Left colon (tissue), 2 donors: ENCODE measurements around the gene HMBS. TPM values are rescaled to one million over a fixed set of nuclear protein-coding genes. Genes with fewer than 3 reads are reported as not detected.
A peak's percentile ranks its signal among the peaks of the same experiment; 100 is the strongest.

Experiments
- ATAC-seq: fragments of 200-7000 bp; cut with Tn5 transposase; one replicate; pipeline ENCODE4 v1.9.1; 2020; ENCODE audit warnings: mild to moderate bottlenecking, moderate library complexity
- DNase-seq, 2 donors: peaks; one replicate each; pipeline ENCODE4 v3.0.0-alpha.2; 2020
- intact Hi-C, 2 donors: fragments of 100-400 bp; cut with DNase I in 1 of 2; cut with micrococcal nuclease in 1 of 2; formaldehyde crosslinking; loops; one replicate each; pipeline versions ENCODE4 v1.11.2 to v1.14.0; 2022; cut with DNase I, micrococcal nuclease
- total RNA-seq, 2 donors: library from RNA; stranded (reverse); fragmentation: NEBNext Ultra II Directional; extraction: Animal tissue kit (Norgen Biotek cat#: 25700); gene quantifications; one replicate each; pipeline ENCODE4 v1.2.1, GENCODE V29; 2021
- donor health status: DM: no; HTN: no; CAD: no.
- donor health status: DM: yes; HTN: yes; CAD: no.

Gene HMBS
- total RNA-seq, 2 donors from 2014 or later: 16.1 to 26.1 TPM

DNA sequence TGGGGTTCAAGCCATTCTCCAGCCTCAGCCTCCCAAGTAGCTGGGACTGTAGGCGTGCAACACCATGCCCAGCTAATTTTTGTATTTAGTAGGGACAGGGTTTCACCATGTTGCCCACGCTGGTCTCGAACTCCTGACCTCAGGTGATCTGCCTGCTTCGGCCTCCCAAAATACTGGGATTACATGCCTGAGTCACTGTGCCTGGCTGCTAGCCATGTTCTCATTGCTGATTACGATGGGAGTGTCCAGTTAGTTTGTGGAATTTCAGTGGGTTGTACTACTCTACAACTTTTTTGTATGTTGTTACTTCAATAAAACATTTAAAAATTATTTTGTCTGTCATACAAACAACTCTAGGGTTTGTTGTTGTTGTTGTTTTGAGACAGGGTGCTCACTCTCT is 21.9 kb upstream of the HMBS start:
- ATAC-seq: no peak
- no peak for DNase-seq
- intact Hi-C loops: no loop called here

DNA sequence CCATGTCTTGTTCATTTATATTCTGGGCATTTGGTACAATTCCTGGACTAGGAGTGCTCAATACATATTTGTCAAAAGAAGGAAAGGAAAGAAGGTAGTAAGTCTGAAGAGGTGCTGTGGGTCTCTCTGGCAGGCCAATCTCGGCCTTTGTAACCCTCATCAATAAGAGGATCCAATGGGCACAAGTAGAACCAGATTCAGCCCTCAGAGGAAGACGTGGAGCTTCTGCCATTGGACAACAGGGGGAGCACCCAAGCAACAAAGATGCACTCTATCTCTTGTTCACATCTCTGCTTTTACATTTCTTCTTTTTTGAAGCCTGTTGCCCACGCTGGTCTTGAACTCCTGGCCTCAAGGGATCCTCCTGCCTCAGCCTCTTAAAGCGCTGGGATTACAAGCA is 19.3 kb upstream of the HMBS start:
- ATAC-seq (no peak), DNase-seq (no peak)
- intact Hi-C loops: no loop called here

DNA sequence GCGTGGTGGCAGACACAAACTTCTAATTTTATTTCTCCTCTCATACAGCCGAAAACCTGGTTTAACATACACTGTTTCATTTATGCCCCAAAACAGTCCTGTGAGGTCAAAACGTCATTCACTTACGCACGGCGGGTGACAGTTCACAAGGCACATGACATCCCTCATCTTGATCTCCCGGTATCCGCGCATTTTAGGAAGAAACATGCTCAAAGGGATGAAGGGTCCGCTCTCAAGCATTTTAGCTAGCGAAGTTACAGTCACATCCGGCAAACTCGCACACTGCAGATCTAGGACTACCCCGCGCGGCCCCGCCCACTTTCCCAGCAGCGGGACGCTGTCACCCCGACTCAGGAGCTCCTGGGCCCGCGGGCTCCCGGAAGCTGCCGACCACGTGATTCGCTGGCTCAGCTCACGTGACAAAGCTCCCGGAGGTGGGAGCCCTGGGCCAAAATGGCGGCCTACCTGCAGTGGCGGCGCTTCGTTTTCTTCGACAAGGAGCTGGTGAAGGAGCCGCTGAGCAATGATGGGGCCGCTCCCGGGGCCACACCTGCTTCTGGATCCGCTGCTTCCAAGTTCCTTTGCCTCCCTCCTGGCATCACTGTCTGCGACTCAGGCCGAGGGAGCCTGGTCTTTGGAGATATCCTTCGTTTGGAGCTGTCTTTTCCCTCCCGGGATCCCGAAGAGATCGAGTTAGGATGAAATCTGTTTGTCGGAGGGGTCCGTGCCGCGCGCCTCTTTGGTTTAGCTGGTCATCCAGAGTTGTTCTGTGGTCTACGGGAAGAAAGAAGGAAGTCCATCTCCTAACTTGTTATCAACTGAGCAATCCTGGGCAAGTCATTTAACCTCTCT is 17.1 kb upstream of the HMBS start, which contains the start of gene VPS11:
VPS11 (plus strand) TSS at position 448 of the 852 bp plus-strand sequence; CDS start at position 454, 6 bp downstream.
- peak; percentile 98 for ATAC-seq
- intact Hi-C loops: no loop called here

DNA sequence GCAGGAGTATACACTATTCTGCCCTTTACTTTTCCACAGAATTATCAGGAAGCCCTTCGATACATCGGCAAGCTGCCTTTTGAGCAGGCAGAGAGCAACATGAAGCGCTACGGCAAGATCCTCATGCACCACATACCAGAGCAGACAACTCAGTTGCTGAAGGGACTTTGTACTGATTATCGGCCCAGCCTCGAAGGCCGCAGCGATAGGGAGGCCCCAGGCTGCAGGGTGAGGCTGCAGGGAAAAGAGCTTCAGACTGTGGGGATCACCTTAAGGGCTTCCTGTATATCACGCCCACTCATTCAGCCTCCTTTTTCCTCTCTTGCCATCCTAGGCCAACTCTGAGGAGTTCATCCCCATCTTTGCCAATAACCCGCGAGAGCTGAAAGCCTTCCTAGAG is 6.8 kb upstream of the HMBS start:
- ATAC-seq: no peak
- intact Hi-C loops: no loop called here
- no peak for DNase-seq

More for the DNA sequence above, 17.1 kb upstream of the HMBS start, which contains the start of gene VPS11:
- peak; percentile 99 for DNase-seq

DNA sequence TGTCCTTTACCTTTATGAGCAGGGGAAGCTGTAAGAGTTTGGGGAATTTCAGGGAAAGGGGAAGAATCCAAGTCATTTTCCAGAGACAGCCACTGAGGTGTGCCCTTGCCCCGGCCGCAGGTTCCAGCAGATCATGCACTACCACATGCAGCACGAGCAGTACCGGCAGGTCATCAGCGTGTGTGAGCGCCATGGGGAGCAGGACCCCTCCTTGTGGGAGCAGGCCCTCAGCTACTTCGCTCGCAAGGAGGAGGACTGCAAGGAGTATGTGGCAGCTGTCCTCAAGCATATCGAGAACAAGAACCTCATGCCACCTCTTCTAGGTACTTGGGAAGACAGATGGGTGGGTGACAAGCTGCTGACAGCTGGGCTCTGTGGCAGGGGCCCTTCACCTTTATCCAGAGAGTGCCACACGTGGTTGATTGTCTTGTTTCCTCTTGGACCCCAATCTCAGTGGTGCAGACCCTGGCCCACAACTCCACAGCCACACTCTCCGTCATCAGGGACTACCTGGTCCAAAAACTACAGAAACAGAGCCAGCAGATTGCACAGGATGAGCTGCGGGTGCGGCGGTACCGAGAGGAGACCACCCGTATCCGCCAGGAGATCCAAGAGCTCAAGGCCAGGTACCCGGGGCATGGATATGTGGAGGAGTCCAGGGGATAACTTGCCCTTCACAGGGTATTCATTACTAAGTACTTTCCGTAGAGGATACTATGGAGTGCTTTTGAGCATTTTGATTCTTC is 5.8 kb upstream of the HMBS start:
- intact Hi-C loops: no loop called here
- ATAC-seq: no peak
- no peak for DNase-seq

DNA sequence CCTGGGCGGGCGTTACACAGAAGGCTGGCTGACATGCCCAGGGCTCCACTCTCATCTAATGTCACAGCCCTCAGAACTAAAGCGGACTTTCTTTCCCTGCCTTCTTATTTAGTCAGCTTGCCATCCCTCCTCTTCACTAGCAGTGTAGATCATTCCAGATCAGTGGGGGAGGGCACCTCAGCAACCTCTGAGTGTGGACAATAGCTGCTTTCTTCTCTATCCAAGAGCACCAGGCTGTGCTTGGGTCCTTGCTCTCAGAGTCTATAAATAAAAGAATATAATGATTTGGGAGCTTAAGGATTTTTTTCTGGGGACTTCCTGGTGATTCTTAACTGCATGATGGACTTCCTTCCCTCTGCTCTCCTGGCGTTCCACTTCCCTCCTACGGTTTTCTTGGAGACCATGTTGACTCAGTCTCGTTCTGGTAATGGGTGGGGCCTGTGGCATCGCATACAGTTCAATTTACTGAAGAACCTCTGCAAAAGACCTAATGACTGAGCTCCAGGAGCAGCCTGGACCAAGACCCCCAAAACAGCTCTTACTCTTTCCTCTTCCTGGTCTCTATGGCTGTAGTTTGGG is 2.9 kb upstream of the HMBS start:
- ATAC-seq (no peak), DNase-seq (no peak)
- intact Hi-C loops: no loop called here

DNA sequence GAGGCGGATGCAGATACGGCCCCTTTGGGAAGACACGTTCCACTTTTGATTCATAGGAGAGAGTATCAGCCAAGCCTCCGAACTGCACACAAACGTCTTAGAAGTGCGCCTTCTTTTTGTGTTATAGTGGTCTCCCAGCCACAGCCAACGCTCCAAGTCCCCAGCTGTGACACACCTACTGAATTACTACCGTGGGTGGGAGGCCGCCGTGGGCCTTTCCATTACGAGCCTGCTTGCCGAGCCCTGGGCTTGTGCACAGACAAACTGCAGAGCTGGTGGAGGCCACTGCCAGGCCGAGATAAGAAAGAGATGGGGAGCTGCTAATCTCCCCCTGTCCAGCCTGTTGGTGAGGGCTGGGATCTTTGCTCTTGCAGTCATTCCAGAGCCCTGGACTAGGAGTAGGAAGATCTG is 761 bp downstream of the HMBS start:
- ATAC-seq (peak; percentile 24), DNase-seq (peak in 1 of 2 donors; percentile 50)
- intact Hi-C loops: no loop called here

DNA sequence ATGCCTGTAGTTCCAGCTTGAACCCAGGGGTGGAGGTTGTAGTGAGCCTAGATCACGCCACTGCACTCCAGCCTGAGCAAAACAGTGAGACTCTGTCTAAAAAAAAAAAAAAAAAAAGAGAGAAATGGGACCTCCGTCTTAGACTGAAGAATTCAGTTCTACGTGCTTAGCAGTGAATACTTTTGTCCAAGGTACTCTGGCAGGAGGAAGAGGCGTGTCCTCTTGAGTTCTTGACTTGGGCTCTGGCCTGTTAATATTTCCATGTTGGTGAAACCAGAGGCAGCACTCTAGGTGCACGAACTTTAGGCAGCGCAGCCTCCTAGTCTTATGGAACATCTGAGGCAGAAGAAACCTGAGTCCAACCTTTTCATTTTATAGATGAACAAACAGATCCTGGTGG is 2.4 kb downstream of the HMBS start:
- no peak for ATAC-seq
- intact Hi-C loops: no loop called here
- DNase-seq: no peak

DNA sequence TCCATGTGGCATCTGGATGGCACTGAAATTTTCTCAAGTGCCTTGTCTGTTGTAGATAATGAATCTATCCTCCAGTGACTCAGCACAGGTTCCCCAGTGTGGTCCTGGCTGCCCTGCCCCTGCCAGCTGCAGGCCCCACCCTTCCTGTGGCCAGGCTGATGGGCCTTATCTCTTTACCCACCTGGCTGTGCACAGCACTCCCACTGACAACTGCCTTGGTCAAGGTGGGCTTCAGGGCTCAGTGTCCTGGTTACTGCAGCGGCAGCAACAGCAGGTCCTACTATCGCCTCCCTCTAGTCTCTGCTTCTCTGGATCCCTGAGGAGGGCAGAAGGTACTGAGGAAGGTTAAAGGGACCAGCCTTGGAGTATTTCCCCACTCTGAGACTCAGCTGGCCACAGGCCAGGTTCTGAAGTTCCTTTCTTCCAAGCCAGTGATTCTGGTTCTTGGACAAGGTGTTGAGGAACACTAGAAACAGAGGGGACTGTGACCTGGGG is 3.1 kb downstream of the HMBS start:
- ATAC-seq: no peak
- intact Hi-C loops: no loop called here

DNA sequence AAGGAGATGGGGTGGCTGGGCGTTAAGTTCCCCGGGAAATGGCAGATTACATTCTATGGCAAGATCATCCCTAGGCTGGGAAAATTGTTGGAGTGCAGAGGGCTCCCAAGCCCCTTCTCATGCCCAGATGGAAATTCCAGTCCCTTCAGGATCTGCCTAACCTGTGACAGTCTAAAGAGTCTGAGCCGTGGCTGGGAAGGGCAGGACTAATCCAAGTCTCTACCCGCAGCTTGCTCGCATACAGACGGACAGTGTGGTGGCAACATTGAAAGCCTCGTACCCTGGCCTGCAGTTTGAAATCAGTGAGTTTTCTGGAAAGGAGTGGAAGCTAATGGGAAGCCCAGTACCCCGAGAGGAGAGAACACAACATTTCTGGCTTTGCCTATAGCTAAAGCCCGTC is 3.7 kb downstream of the HMBS start:
- DNase-seq: no peak
- ATAC-seq: no peak
- intact Hi-C loops: no loop called here

More for the DNA sequence above, 3.1 kb downstream of the HMBS start:
- DNase-seq: no peak

DNA sequence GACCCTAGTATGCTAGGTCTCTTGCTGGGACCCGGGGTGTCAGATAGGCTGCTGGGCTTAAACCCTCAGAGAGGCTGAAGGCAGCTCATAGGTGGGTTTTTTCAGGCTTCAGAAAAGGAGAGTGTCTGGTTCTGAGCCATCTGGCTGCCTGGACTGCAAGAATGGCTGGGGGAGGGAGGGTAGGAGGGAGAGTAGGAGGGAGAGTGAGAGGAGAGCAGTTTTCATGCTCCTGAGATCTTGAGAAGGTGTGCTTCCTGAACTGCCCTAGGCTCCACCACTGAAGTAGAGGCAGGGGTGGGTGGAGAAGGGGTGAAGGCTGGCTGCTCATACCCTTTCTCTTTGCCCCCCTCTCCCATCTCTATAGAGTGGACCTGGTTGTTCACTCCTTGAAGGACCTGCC is 4.6 kb downstream of the HMBS start:
- ATAC-seq: no peak
- intact Hi-C loops: no loop called here
- DNase-seq: no peak

DNA sequence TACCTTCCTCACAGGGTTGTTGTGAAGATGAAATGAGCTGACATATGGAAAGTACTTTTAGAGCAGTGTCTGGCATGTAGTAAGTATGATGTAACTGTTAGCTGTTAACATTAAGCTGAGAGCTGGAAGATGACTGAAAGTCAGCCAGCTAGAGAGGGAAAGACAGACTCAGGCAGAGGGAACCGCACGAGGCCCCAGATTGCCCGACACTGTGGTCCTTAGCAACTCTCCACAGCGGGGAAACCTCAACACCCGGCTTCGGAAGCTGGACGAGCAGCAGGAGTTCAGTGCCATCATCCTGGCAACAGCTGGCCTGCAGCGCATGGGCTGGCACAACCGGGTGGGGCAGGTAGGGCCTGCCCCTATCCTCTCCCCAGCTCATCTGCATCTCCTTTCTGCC is 6.5 kb downstream of the HMBS start:
- intact Hi-C loops: no loop called here
- DNase-seq: no peak
- no peak for ATAC-seq

DNA sequence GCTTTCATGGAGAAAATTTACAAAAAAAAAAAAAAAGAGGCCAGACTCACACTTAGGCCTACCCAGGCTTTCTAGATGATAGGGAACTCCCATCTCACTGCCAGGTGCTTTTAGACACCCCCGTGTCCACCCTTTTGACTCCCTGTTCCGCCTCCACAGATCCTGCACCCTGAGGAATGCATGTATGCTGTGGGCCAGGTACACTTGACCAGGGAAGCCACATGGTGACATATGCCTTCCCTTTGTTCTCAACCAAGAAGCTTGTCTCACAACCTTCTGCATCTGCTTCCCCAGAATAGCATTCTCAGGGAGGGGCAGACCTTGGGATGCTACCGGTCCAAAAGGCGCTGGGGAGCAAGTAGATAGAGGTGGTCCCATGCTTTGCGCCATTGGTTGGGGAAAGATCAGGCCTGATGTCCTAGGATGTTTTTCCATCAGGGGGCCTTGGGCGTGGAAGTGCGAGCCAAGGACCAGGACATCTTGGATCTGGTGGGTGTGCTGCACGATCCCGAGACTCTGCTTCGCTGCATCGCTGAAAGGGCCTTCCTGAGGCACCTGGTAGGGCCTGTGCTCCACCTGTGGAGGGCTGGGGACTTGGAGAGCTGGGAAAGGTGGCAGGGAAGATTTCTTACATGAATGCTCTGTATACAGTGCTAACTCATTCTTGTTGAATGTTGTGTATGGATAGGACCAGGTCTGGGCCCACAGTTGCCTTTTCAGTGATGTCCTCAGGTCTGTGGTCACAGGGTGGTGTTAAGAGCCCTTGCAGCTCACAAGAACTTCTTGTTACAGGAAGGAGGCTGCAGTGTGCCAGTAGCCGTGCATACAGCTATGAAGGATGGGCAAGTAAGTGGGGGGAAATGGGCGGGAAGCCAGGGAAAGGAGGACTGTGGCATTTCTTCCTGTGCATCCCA is 7.5 kb downstream of the HMBS start:
- no peak for DNase-seq
- intact Hi-C loops: no loop called here
- no peak for ATAC-seq

DNA sequence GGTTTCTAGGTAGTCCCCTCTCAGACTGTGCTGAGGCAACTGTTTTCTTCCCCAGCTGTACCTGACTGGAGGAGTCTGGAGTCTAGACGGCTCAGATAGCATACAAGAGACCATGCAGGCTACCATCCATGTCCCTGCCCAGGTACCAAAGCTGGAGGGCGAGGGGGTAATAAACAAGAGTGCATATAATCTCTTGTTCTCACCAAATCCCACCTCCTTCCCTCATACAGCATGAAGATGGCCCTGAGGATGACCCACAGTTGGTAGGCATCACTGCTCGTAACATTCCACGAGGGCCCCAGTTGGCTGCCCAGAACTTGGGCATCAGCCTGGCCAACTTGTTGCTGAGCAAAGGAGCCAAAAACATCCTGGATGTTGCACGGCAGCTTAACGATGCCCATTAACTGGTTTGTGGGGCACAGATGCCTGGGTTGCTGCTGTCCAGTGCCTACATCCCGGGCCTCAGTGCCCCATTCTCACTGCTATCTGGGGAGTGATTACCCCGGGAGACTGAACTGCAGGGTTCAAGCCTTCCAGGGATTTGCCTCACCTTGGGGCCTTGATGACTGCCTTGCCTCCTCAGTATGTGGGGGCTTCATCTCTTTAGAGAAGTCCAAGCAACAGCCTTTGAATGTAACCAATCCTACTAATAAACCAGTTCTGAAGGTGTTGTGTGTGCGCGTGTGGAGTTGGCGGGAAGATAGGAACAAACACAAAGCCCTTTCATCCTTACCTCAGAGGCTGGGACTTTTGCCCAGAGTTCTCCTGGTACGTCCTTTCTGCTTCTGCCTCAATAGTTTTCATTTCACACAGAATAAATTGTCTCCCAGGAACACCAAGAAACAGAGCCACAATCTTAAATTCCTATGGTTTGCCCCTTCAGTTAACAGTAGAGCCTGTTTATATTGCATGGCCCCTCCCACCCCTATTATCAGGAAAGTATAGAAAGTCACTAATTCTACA is 8.5 kb downstream of the HMBS start:
- DNase-seq: no peak
- intact Hi-C loops: no loop called here
- ATAC-seq: no peak

DNA sequence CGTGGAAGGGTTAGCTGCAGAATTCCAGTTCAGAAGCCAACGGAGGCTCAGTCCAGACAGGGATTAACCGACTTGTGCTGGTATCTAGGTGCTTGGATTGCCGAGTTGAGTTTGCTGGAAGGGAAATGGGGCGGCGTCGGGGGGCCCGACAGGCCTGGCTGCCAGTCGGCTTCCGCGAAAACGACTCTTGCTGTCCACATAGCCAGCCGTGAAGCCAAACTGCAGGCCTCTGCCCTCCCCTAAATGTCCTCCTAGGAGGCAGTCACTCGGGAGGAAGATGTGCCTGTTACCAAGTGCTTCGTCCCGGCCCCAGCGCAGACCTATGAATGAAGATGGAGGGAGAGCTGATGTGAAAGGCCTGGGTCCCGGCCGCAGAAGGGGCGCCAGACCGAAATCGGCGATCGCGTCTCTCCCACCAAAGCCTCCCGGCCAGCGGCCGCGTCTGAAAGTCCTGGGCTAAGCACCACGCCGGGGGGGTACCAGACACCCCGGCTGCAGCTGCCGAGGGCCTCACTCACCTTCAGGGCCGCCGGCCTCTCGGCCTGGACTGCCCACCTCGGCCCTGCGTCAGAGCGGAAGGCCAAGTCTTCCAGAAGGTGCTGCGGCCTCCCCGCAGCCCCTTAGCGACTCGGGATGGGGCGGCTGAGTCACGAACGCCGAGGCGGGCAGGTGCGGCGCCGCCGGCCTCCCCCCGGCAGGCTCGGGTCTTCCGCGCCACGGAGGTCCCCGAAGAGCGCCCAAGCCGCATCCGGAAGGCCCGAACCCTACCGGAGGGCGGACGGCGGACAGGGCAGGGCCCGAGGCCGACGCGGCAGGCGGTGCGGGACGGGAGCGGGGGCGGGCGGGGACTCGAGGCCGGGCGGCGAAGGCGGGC is 9.5 kb downstream of the HMBS start:
- DNase-seq (peak in 1 of 2 donors; percentile 49), ATAC-seq (peak; percentile 45)
- intact Hi-C loops: no loop called here

DNA sequence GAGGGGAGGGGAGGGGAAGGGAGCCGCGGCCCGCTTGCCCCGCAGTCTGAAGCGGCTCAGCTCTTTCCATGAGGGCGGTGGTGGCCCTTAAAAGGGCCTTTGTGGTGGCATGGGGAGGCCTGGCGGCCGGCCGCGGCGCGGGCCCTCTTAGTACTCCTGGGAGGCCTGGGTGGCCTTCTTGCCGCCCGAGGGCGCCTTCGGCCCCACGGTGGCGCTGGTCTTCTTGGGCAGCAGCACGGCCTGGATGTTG is 10.1 kb downstream of the HMBS start:
- ATAC-seq (peak; percentile 81), DNase-seq (peak; percentile 88 to 89)

More for the DNA sequence above, 10.1 kb downstream of the HMBS start:
- intact Hi-C loops: no loop called here
